Measurements from ENCODE around the gene ARL3. TPM values are rescaled to one million over a fixed set of nuclear protein-coding genes. Genes with fewer than 3 reads are reported as not detected.
"Not testable (repeated sequence)": the region's sequence is repeated elsewhere in the genome, so short reads cannot be mapped to it uniquely, and the experiment has no call there.

The ARL3 gene
- total RNA-seq, 4 donors from 2014 or later: 2.2 to 3.4 (median 2.8) TPM

DNA sequence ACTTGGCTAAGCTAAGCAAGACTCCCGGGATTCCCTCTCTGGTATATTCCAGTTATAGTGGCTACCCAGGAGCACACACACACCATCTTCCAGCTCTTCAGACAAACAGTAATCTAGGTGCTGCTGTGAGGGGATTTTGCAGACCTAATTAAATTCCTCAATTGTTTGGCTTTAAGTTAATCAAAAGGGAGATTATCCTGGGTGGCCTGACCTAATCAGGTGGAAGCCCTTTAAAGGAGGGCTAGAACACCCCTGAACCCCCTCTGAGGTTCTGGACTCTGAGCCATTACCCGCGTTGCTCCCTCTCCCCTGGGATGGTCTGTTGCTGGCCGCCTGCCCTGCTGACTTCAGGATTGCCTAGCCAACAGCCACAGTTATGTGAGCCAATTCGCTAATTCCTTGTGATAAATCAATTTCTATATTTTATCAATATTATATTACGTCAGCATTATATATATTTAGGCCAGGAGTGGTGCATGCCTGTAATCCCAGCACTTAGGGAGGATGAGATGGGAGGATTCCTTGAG, 6.6 kb upstream of the ARL3 start:
- Histone ChIP-seq H3K36me3 (no peaks in the 10 kb centered on the region), H3K4me3 (no peak overlapping the region), H3K4me1 (no peaks in the 10 kb centered on the region), H3K9me3 (no peaks in the 10 kb centered on the region), H3K27ac (no peak overlapping the region), H3K27me3 (no peaks in the 10 kb centered on the region)
- WGBS, 2 donors (ENCODE audit: low coverage in 1 of 2): 79 to 81% methylated on average over 6 of the region's 6 CpGs
- TF ChIP-seq, protein P1, sequence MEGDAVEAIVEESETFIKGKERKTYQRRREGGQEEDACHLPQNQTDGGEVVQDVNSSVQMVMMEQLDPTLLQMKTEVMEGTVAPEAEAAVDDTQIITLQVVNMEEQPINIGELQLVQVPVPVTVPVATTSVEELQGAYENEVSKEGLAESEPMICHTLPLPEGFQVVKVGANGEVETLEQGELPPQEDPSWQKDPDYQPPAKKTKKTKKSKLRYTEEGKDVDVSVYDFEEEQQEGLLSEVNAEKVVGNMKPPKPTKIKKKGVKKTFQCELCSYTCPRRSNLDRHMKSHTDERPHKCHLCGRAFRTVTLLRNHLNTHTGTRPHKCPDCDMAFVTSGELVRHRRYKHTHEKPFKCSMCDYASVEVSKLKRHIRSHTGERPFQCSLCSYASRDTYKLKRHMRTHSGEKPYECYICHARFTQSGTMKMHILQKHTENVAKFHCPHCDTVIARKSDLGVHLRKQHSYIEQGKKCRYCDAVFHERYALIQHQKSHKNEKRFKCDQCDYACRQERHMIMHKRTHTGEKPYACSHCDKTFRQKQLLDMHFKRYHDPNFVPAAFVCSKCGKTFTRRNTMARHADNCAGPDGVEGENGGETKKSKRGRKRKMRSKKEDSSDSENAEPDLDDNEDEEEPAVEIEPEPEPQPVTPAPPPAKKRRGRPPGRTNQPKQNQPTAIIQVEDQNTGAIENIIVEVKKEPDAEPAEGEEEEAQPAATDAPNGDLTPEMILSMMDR (IDR thresholded peaks at IDR 0.05): no peak
- in situ Hi-C loops (cut with MboI; ENCODE audit: low pct_ligation_motif_present in 1 of 4, low pct_unique_long_range_greater_than_20kb in 1 of 4, low sequenced_read_pairs in 3 of 4): loop anchor here in 3 of 4 donors (10.0 kb wide), 2 partner anchors 174 to 184 kb away; no protein-coding TSS in a partner anchor
- intact Hi-C loops (cut with DNase I; ENCODE audit: low total_unique reads): loop anchor here (10.0 kb wide), 1 partner anchor 114 kb away; the partner anchor contains the start of gene CYP17A1
- no peak for DNase-seq

DNA sequence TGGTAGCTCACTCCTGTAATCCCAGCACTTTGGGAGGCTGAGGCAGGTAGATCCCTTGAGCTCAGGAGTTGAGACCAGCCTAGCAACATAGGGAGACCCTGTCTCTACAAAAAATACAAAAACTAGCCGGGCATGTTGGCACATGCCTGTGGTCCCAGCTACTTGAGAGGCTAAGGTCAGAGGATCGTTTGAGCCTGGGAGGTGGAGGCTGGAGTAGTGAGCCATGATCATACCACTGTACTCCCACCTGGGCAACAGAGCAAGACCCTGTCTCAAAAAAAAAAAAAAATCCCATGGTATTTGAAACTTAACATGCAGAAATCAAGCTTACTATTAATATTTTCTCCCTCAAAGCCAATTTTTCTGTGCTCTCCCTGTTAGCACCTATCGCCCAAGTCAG, 6.1 kb upstream of the ARL3 start:
- no peak for DNase-seq
- Histone ChIP-seq H3K4me3 (no peak overlapping the region), H3K36me3 (no peaks in the 10 kb centered on the region), H3K9me3 (no peaks in the 10 kb centered on the region), H3K27ac (no peak overlapping the region), H3K27me3 (no peaks in the 10 kb centered on the region), H3K4me1 (peaks cover 0 to 3% (median 2%) of the 10 kb centered on the region in 4 donors)
- in situ Hi-C loops (cut with MboI; ENCODE audit: low pct_ligation_motif_present in 1 of 4, low pct_unique_long_range_greater_than_20kb in 1 of 4, low sequenced_read_pairs in 3 of 4): loop anchor here in 3 of 4 donors (10.0 kb wide), 2 partner anchors 174 to 184 kb away; no protein-coding TSS in a partner anchor
- TF ChIP-seq EP300 (IDR thresholded peaks at IDR 0.05; ENCODE audit: low read depth) (no peak), POLR2A (IDR thresholded peaks at IDR 0.05) (no peak), POLR2AphosphoS5 (IDR thresholded peaks at IDR 0.05) (no peak)
- TF ChIP-seq, protein P1 (IDR thresholded peaks at IDR 0.05): no peak
- intact Hi-C loops (cut with DNase I; ENCODE audit: low total_unique reads): loop anchor here (10.0 kb wide), 1 partner anchor 114 kb away; the partner anchor contains the start of gene CYP17A1
- WGBS, 2 donors (ENCODE audit: low coverage in 1 of 2): 90 to 92% methylated on average over 2 to 3 of the region's 3 CpGs

DNA sequence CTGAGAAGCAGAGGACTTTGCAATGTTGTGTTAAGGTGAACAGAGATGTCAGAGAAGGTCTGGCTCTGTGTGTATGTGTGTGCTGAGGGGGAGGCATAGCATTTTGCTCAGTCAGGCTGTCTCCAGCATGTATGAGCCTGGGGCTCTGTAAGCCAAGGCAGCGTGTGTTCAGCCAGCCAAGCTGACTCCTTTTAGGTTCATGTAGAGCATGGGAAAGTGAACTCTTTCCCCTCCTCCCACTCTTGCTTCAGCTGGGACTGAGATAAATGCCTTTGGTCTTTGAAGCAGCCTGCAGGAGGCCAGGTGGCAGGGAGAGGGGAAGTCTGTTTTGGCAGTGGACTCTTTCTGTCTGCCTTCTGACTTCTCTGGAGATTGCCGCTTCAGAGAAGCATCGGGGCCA, 4.0 kb upstream of the ARL3 start:
- H3K4me1 ChIP-seq: peaks cover 0 to 14% (median 9%) of the 10 kb centered on the region in 4 donors
- intact Hi-C loops (cut with DNase I; ENCODE audit: low total_unique reads): no loop called here
- no peaks in the 10 kb centered on the region for H3K36me3 ChIP-seq
- no peak overlapping the region for H3K4me3 ChIP-seq
- in situ Hi-C loops (cut with MboI; ENCODE audit: low pct_ligation_motif_present in 1 of 4, low pct_unique_long_range_greater_than_20kb in 1 of 4, low sequenced_read_pairs in 3 of 4): no loop called here
- DNase-seq: no peak
- no peaks in the 10 kb centered on the region for H3K27me3 ChIP-seq
- WGBS, 2 donors (ENCODE audit: low coverage in 1 of 2): 61 to 80% methylated on average over 2 to 3 of the region's 3 CpGs
- TF ChIP-seq POLR2A (IDR thresholded peaks at IDR 0.05) (no peak), EP300 (IDR thresholded peaks at IDR 0.05; ENCODE audit: low read depth) (no peak), POLR2AphosphoS5 (IDR thresholded peaks at IDR 0.05) (no peak)
- TF ChIP-seq, protein P1 (IDR thresholded peaks at IDR 0.05): no peak
- H3K27ac ChIP-seq: no peak overlapping the region
- no peaks in the 10 kb centered on the region for H3K9me3 ChIP-seq

DNA sequence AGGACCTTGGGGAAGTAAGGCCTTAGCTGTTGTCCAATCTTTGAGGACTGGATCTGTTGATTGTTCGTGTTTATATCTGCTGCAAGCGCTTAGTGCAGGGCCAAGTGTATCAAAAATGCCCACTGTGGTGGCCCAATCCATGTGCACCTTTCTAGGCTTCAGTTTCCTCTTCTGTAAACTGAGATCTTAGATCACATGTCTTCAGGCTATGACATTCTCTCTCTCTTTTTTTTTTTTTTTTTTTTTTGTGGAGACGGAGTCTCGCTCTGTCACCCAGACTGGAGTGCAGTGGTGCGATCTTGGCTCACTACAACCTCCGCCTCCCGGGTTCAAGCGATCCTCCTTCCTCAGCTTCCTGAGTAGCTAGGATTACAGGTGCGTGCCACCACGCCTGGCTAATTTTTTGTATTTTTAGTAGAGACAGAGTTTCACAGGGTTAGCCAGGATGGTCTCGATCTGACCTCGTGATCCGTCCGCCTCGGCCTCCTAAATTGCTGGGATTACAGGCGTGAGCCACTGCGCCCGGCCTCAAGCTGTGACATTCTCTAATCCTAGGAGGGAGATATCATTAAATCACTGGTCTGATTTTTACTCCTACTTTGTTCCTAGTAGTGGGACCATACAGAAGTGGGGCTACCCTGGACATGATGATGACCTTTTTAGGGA, 2.8 kb upstream of the ARL3 start:
- H3K4me1 ChIP-seq: peaks cover 0 to 17% (median 12%) of the 10 kb centered on the region in 4 donors
- H3K27ac ChIP-seq; H3K27me3 ChIP-seq; in situ Hi-C loops (cut with MboI; ENCODE audit: low pct_ligation_motif_present in 1 of 4, low pct_unique_long_range_greater_than_20kb in 1 of 4, low sequenced_read_pairs in 3 of 4); DNase-seq; H3K36me3 ChIP-seq; intact Hi-C loops (cut with DNase I; ENCODE audit: low total_unique reads); H3K9me3 ChIP-seq; H3K4me3 ChIP-seq: not testable (repeated sequence)
- WGBS, 2 donors (ENCODE audit: low coverage in 1 of 2): 90 to 93% methylated on average over 6 to 18 of the region's 18 CpGs
